Measurements from ENCODE around the gene KCNH3.
A peak's percentile ranks its signal among the peaks of the same experiment; 100 is the strongest.
"Not testable (repeated sequence)": the region's sequence is repeated elsewhere in the genome, so short reads cannot be mapped to it uniquely, and the experiment has no call there.

Gene KCNH3, protein sequence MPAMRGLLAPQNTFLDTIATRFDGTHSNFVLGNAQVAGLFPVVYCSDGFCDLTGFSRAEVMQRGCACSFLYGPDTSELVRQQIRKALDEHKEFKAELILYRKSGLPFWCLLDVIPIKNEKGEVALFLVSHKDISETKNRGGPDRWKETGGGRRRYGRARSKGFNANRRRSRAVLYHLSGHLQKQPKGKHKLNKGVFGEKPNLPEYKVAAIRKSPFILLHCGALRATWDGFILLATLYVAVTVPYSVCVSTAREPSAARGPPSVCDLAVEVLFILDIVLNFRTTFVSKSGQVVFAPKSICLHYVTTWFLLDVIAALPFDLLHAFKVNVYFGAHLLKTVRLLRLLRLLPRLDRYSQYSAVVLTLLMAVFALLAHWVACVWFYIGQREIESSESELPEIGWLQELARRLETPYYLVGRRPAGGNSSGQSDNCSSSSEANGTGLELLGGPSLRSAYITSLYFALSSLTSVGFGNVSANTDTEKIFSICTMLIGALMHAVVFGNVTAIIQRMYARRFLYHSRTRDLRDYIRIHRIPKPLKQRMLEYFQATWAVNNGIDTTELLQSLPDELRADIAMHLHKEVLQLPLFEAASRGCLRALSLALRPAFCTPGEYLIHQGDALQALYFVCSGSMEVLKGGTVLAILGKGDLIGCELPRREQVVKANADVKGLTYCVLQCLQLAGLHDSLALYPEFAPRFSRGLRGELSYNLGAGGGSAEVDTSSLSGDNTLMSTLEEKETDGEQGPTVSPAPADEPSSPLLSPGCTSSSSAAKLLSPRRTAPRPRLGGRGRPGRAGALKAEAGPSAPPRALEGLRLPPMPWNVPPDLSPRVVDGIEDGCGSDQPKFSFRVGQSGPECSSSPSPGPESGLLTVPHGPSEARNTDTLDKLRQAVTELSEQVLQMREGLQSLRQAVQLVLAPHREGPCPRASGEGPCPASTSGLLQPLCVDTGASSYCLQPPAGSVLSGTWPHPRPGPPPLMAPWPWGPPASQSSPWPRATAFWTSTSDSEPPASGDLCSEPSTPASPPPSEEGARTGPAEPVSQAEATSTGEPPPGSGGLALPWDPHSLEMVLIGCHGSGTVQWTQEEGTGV

DNA sequence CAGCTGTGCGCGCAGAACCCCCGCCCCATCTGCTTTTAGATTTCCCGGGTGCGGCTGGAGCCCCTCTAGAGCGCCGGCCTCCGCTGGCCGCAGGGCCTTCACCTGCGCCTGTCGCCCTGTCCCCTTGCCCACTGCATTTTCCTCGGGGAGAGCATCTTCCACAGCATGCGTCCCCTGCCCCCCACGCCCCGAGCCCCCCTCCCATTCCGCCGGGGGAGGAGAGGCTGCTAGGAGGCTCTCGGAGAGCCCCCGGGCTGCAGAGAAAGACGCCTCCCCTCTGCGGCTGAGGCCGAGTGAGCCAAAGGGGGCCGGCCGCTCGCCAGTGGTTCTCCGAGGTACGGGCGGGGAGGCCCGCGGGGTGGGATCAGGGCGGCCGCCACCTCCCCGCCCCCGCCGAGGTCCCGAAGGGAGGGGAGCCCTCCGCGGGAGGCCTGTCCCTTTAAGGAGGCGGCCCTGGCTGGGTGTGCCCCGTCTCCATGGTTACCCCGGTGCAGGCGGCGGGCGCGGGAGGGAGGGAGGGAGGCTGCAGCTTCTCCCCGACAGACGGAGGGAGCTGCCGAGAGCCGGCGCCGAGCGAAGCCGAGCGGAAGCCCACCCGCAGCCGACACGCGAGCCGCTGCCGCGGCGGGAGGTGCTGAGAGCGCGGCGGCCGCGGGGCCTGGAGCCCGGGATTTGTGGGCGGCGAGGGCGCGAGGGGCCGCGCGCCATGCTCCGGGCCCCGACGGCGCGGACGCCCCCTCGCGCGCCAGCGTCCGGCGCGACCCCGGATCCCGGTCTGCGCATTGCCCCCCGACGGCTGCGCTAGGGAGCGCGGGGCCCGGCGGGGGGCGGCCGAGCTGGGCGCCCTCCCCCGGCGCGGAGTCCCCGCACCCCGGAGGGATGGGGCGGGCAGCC lies at the start of gene KCNH3:
TSS of gene KCNH3 (plus strand) at position 521 of the 894 bp plus-strand sequence. CDS start 387 bp downstream, outside the sequence.
- DNase-seq (ENCODE audit: low spot score): peak; percentile 75

DNA sequence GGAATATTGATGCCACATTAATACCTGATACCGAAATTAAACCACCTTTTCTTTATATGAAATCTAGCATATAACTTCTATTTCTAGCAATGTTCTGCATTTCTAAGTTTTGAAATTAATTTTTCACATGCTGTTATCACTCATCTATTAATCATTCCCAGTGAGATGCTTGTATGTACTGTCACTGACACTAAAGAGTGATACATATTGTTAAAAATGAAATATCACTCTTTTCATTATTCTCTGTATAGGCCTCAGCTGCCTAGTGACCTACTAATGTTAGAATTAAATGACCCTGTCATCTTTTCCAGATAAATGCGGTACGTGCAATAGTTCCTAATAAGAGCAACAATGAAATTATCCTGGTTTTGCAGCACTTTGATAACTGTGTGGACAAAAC lies 49.7 kb upstream of the KCNH3 start:
- no peak for DNase-seq (ENCODE audit: low spot score)

DNA sequence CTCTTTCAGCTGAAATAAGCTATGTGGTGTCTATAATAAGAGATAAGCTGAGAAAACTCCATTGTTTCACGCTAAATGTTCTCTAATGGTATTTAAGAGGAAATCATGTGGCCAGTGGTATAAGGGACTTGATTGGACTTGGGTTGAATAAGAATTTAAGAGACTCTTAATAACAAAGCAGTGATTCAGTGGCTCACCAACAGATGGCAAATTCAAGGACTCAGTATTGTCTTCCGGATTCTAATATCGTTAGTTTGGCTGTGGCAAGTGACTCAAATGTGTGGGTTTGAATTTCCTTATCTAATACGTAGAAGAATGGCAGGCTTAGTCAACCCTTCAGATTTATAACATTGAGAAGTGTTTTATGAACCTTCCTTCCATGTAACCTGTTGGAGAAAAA lies 49.1 kb upstream of the KCNH3 start:
- no peak for DNase-seq (ENCODE audit: low spot score)

DNA sequence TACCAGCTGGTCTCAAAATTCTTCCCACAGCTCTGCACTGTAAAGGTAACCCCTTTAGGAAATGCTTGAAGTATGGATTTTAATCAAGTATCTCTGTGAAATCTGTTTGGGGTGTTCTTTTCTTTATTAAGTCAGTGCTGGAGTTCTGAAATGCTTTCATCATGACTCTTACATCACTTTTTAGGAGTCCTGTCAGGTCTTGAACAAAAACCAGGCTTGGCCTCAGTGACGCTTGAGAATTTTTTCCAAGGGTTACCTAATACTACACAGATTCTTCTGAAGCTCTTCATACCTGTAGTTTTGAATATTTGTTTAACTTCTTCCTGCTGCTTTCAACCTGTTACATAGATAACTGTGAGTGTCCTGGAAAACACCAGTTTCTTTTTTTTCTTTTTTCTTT lies 47.0 kb upstream of the KCNH3 start:
- no peak for DNase-seq (ENCODE audit: low spot score)

- DNase-seq (ENCODE audit: low spot score): no peak
These were observed 44.9 kb upstream of the KCNH3 start for GRCh38 chr12:49493900-49494299.

DNA sequence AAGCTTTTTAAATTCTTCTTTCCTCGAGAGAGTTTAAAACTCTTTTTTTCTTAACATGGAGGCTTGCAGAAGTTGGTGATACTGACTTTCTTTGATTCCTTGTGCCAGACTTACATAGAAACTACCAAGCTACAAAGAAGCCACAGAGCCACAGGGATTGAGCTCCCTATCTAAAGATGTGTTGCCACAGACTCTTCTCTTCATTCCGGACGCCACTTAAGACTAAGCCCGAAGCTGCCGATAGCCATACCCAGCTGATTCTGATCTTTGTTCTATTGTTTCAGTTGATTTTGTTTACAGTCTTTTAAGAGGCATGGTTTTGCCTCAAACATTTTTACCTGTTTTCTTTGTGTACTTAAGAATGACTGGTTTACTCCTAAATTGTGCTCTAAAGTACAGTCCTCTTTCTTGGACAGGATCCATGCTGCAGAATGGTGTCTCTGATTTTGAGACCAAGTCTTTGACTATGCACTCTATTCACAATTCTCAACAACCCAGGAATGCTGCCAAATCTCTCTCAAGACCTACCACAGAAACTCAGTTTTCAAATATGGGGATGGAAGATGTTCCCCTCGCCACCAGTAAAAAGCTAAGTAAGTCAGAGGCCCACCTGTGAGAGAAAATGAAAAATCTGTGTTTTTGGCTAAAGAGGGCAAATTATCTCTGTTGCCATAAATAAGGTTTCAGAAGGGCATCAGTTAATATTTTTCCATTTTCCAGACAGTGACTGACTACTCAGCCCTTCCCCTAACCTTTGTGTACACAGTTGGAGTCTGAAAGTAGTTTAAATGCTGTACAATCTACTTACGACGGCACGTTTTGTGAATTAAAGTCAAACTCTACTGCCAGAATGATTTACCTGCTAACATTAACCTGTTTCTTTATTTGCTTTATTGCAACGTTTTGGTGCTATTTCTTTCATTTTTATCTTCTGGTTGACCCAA lies 42.1 kb upstream of the KCNH3 start:
- DNase-seq (ENCODE audit: low spot score): no peak

- DNase-seq (ENCODE audit: low spot score): no peak
These were observed 36.9 kb upstream of the KCNH3 start for GRCh38 chr12:49501895-49502294.

DNA sequence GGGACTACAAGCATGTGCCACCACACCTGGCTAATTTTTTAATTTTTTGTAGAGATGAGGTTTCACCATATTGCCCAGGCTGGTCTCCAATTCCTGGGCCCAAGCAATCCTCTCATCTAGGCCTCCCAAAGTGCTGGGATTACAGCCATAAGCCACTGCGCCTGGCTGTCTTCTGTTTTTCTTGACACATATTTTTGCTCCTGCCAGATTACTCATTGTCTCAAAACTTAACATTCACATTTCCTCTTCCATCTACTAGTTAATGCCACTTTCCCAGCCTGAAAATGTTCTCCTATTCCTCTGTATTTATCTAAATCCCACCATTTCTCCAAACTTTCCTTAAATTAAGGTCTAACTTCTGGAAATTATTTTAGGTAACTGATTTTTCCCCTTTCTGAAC lies 36.2 kb upstream of the KCNH3 start:
- no peak for DNase-seq (ENCODE audit: low spot score)

GRCh38 chr12:49503674-49504180 lies 35.1 kb upstream of the KCNH3 start:
- DNase-seq (ENCODE audit: low spot score): no peak

- DNase-seq (ENCODE audit: low spot score): no peak
These were observed 33.2 kb upstream of the KCNH3 start for GRCh38 chr12:49505672-49506071.

DNA sequence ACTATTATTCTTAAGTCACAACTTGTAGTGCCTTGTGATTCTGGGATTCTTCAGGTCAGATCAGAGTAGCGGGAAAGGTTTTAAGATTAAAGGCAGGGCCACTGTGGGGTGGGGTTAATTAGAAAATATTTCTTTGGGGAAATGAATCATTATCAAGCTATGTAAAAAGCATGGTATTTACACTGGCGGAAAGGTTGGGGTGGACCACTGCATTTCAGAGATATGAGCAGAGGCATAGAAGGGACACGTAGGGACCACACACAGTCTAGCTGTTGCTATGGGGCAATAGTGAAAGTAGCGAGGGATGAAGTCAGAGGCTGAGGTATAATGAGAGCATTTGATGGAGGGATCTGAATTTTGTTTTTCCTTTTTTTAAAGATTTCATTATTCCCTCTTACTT lies 31.7 kb upstream of the KCNH3 start:
- no peak for DNase-seq (ENCODE audit: low spot score)

GRCh38 chr12:49509681-49510080 lies 29.1 kb upstream of the KCNH3 start:
- not testable (repeated sequence) for DNase-seq (ENCODE audit: low spot score)

GRCh38 chr12:49511410-49511809 lies 27.4 kb upstream of the KCNH3 start:
- DNase-seq (ENCODE audit: low spot score): no peak

DNA sequence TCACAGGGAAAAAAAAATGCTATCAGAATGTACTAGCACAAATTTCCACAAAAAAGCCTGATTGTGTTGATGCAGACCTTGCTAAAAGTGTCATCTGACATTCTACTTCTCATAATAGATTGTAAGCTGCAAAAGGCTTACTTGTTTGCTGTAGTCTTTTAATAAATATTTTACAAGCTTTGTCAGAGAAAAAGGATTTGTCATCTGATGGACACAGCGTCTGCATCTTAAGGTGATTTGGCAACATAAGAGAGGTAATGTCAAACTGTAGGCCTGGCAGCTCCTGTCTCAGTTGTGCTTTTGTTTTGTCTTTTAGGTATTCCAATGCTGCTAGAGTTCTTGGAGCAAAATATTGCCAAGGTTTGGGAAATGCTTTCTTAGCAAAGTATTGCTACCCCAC lies 26.3 kb upstream of the KCNH3 start:
- DNase-seq (ENCODE audit: low spot score): no peak

DNA sequence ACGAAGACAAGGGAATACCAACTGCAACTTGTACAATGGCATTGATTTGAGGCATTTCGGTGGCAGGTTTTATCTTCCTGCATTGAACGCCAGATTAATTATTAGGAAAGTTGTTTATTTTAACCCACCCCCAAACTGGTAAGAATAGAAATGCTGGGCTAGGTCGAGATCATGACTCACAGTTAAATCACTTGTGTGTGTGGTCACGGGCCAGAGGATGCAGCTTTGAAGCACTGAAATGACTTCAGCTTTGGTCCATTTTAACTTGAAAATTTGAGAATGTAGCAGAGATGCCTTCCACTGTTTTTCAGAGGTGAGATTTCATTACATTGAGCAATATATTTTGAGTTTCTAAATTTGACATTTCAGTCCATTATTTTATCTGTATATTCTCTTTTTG lies 23.6 kb upstream of the KCNH3 start:
- DNase-seq (ENCODE audit: low spot score): no peak

- no peak for DNase-seq (ENCODE audit: low spot score)
These were observed 19.8 kb upstream of the KCNH3 start for GRCh38 chr12:49518914-49519573.

GRCh38 chr12:49519574-49519936 lies 19.3 kb upstream of the KCNH3 start:
- no peak for DNase-seq (ENCODE audit: low spot score)

- DNase-seq (ENCODE audit: low spot score): no peak
These were observed 17.4 kb upstream of the KCNH3 start for GRCh38 chr12:49521389-49521788.

DNA sequence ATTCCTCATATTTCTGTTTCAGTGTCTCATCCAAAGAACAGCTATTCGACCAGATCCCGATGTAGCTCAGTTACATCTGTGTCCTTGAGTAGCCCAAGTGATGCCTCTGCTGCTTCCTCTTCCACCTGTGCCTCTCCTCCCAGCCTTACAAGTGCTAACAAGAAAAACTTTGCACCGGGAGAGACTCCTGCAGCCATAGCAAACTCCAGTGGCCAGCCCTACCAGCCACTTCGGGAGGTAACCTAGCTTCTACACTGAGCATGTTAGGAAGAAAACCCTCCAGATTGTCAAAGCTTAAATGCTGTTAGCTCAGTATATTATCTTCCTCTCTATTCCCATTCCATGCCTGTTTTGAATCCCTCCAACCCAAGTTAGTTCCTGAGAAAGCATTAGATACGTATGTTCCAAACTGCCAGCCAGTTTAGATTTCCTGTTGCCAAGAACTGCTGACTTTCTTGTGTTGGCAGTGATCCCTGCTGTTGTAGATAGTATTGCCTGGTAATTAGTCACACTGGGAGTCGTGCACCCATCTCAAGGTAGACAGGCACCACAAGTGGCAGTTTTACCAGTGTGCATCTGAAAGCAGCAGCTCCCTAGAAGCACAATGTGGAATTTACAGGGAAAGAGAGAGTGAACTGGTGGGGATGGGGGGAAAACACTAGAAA lies 14.0 kb upstream of the KCNH3 start:
- no peak for DNase-seq (ENCODE audit: low spot score)

Data from NAMALWA (cell line).